Parathyroid adenoma (tissue), 2 donors: ENCODE data around the gene PHF24.

Experiments
- H2AFZ ChIP-seq: fragments of 300-600 bp; sonication (generic); one replicate; pipeline ENCODE4 v1.7.0; 2017; ENCODE audit warnings: antibody characterized with exemption, mild to moderate bottlenecking
- H3K27ac ChIP-seq: fragments of 300-600 bp; sonication (generic); one replicate; pipeline ENCODE4 v1.7.0; 2017
- H3K27me3 ChIP-seq: fragments of 300-600 bp; sonication (generic); one replicate; pipeline ENCODE4 v1.7.0; 2017; ENCODE audit warnings: low read length; ENCODE audit not compliant: control insufficient read depth, insufficient read depth
- H3K36me3 ChIP-seq: fragments of 300-600 bp; sonication (generic); one replicate; pipeline ENCODE4 v1.7.0; 2017; ENCODE audit warnings: low read length; ENCODE audit not compliant: control insufficient read depth, insufficient read depth
- H3K4me1 ChIP-seq: fragments of 300-600 bp; sonication (generic); one replicate; pipeline ENCODE4 v1.7.0; 2017; ENCODE audit warnings: control low read depth
- H3K4me2 ChIP-seq: fragments of 300-600 bp; sonication (generic); one replicate; pipeline ENCODE4 v1.7.0; 2017; ENCODE audit warnings: low read length
- H3K4me3 ChIP-seq: fragments of 300-600 bp; sonication (generic); one replicate; pipeline ENCODE4 v1.7.0; 2017; ENCODE audit warnings: low read depth, low read length
- H3K79me2 ChIP-seq: fragments of 300-600 bp; sonication (generic); one replicate; pipeline ENCODE4 v1.7.0; 2017; ENCODE audit warnings: control low read depth
- H3K9ac ChIP-seq: fragments of 300-600 bp; sonication (generic); one replicate; pipeline ENCODE4 v1.7.0; 2017; ENCODE audit warnings: mild to moderate bottlenecking
- H3K9me3 ChIP-seq: fragments of 300-600 bp; sonication (generic); one replicate; pipeline ENCODE4 v1.7.0; 2017; ENCODE audit warnings: low read length; ENCODE audit not compliant: control insufficient read depth
- CTCF ChIP-seq: fragments of 300-600 bp; sonication (generic); IDR thresholded peaks from one replicate; pipeline ENCODE4 v1.7.0; 2017; ENCODE audit warnings: antibody characterized with exemption, mild to moderate bottlenecking
- donor health status: primary hyperparathyroidism.

PHF24 gene

GRCh38 chr9:34996905-34997279 is 38.8 kb downstream of the PHF24 start:
- H3K79me2 ChIP-seq = no peaks in the 10 kb centered on the region
- H3K4me2 ChIP-seq = no peak overlapping the region
- no peaks in the 10 kb centered on the region for H3K27me3 ChIP-seq
- no peak overlapping the region for H3K9ac ChIP-seq
- no peaks in the 10 kb centered on the region for H3K36me3 ChIP-seq
- no peak overlapping the region for H2AFZ ChIP-seq
- no peaks in the 10 kb centered on the region for H3K4me1 ChIP-seq
- no peaks in the 10 kb centered on the region for H3K9me3 ChIP-seq
- no peak overlapping the region for H3K27ac ChIP-seq
- TF ChIP-seq CTCF = no peak
- no peak overlapping the region for H3K4me3 ChIP-seq

- no peak overlapping the region for H3K9ac ChIP-seq
Observed at GRCh38 chr9:34997379-34997781, 39.3 kb downstream of the PHF24 start.

GRCh38 chr9:34998266-34998665 is 40.2 kb downstream of the PHF24 start:
- no peak for TF ChIP-seq CTCF
- Histone ChIP-seq H3K79me2 (no peaks in the 10 kb centered on the region), H3K27ac (no peak overlapping the region), H3K36me3 (no peaks in the 10 kb centered on the region), H3K4me2 (no peak overlapping the region), H3K9me3 (no peaks in the 10 kb centered on the region), H3K9ac (no peak overlapping the region), H3K4me1 (no peaks in the 10 kb centered on the region), H2AFZ (no peak overlapping the region), H3K27me3 (no peaks in the 10 kb centered on the region), H3K4me3 (no peak overlapping the region)

More at GRCh38 chr9:34997379-34997781, 39.3 kb downstream of the PHF24 start:
- H3K79me2 ChIP-seq = no peaks in the 10 kb centered on the region
- no peaks in the 10 kb centered on the region for H3K27me3 ChIP-seq
- no peak overlapping the region for H2AFZ ChIP-seq
- H3K4me3 ChIP-seq = no peak overlapping the region
- no peak for TF ChIP-seq CTCF
- no peaks in the 10 kb centered on the region for H3K9me3 ChIP-seq
- H3K27ac ChIP-seq = no peak overlapping the region
- no peaks in the 10 kb centered on the region for H3K36me3 ChIP-seq
- H3K4me2 ChIP-seq = no peak overlapping the region
- no peaks in the 10 kb centered on the region for H3K4me1 ChIP-seq

- Histone ChIP-seq H3K27ac (no peak overlapping the region), H3K4me2 (no peak overlapping the region), H2AFZ (no peak overlapping the region), H3K4me3 (no peak overlapping the region), H3K36me3 (no peaks in the 10 kb centered on the region), H3K9ac (no peak overlapping the region), H3K9me3 (no peaks in the 10 kb centered on the region), H3K4me1 (no peaks in the 10 kb centered on the region), H3K27me3 (no peaks in the 10 kb centered on the region), H3K79me2 (no peaks in the 10 kb centered on the region)
- no peak for TF ChIP-seq CTCF
Observed at GRCh38 chr9:34999576-34999975, 41.5 kb downstream of the PHF24 start.

- TF ChIP-seq CTCF = no peak
- no peak overlapping the region for H3K4me2 ChIP-seq
- no peak overlapping the region for H3K9ac ChIP-seq
- no peaks in the 10 kb centered on the region for H3K27me3 ChIP-seq
- H3K27ac ChIP-seq = no peak overlapping the region
- H2AFZ ChIP-seq = no peak overlapping the region
- H3K36me3 ChIP-seq = no peaks in the 10 kb centered on the region
- H3K79me2 ChIP-seq = no peaks in the 10 kb centered on the region
- H3K4me1 ChIP-seq = no peaks in the 10 kb centered on the region
- H3K4me3 ChIP-seq = no peak overlapping the region
- no peaks in the 10 kb centered on the region for H3K9me3 ChIP-seq
Observed at GRCh38 chr9:35000535-35001284, 42.6 kb downstream of the PHF24 start.
